Upper lobe of left lung (tissue), 4 donors: ENCODE data around the gene MDM2.

Source experiments
- EP300 ChIP-seq, 4 donors: sonication (generic); formaldehyde crosslinking; IDR thresholded peaks; one replicate each; pipeline ENCODE4 v1.5.1; 2017; ENCODE audit warnings: antibody characterized with exemption in 4 of 4, control low read depth in 2 of 4
- POLR2A ChIP-seq, 4 donors: fragments of 450-650 bp; IDR thresholded peaks; one replicate each; pipeline ENCODE4 v1.5.1; 2016 to 2017; ENCODE audit warnings: antibody characterized with exemption in 4 of 4, mild to moderate bottlenecking in 2 of 4
- POLR2AphosphoS5 ChIP-seq, 2 donors: sonication (generic); formaldehyde crosslinking; IDR thresholded peaks; one replicate each; pipeline ENCODE4 v1.5.1; 2017; ENCODE audit warnings: antibody characterized with exemption in 2 of 2
- TF ChIP-seq, protein P1 (sequence below), 6 experiments: fragments of 450-650 bp in 4 of 6; fragments of 200-600 bp in 2 of 6; sonication (generic) in 2 of 6; IDR thresholded peaks; one replicate each; pipeline ENCODE4 v1.5.1; 2016 to 2019; ENCODE audit warnings: antibody characterized with exemption in 6 of 6

DNA sequence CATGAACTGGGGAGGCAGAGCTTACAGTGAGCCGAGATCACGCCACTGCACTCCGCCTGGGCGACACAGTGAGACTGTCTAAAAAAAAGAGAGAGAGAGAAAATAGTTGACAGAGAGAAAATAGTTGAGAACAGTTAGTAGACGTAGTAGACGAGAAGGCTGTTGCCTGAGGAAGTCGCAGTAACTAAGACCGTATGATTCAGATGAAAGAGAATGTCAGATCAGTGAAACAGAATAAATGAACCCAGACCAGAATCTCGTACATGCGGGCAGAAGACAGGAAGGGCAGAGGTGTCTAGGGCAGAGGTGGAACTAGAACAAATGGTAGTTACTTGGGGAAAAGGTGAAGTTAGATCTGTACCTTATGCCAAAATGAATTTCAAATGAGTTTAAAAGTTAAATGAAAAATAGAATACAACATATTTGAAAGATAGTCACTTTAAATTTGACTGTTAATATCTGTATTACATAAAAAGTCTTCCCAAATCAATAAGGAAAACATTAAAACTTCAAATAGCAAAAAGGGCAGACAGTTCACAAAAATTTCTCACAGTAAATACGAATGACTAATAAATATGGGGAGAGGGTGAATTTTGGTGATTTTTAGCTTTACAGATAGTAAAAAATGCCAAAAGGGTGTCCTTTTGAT, 17.7 kb downstream of the MDM2 start:
- TF ChIP-seq, protein P1, sequence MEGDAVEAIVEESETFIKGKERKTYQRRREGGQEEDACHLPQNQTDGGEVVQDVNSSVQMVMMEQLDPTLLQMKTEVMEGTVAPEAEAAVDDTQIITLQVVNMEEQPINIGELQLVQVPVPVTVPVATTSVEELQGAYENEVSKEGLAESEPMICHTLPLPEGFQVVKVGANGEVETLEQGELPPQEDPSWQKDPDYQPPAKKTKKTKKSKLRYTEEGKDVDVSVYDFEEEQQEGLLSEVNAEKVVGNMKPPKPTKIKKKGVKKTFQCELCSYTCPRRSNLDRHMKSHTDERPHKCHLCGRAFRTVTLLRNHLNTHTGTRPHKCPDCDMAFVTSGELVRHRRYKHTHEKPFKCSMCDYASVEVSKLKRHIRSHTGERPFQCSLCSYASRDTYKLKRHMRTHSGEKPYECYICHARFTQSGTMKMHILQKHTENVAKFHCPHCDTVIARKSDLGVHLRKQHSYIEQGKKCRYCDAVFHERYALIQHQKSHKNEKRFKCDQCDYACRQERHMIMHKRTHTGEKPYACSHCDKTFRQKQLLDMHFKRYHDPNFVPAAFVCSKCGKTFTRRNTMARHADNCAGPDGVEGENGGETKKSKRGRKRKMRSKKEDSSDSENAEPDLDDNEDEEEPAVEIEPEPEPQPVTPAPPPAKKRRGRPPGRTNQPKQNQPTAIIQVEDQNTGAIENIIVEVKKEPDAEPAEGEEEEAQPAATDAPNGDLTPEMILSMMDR (IDR thresholded peaks at IDR 0.05): no peak
- TF ChIP-seq POLR2A (IDR thresholded peaks at IDR 0.05) (no peak), POLR2AphosphoS5 (IDR thresholded peaks at IDR 0.05) (no peak), EP300 (IDR thresholded peaks at IDR 0.05) (no peak)
